ENCODE measurements around the gene PRUNE1.
A peak's percentile ranks its signal among the peaks of the same experiment; 100 is the strongest.

Gene PRUNE1

DNA sequence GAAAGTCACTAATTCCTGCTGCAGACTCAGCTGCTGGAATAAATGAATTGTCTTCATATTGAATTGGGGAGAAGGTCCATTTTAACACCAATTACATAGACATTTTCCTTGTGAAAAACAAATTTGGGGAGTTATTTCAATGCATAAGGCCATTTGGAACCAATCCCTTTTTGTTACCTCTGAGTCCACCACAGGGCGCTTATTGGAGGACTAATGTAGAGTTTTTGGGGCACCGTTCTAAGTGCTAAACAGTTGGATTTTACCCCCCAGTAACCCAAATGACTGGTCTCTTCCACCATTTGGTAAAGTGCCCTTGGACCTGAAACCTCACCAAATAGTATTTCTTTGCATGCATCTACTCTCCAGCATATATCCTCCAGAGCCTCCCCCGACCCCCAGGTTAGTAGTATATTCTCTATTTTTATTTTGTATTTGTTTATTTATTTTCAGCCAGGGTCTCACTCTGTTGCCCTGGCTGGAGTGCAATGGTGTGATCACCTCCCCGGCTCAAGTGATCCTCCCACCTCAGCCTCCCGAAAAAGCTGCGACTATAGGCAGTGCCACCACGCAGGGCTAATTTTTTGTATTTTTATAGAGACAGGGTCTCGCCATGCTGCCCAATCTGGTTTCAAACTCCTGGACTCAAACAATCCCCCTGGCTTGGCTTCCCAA, 1.6 kb downstream of the PRUNE1 start:
- TF ChIP-seq, protein P1, sequence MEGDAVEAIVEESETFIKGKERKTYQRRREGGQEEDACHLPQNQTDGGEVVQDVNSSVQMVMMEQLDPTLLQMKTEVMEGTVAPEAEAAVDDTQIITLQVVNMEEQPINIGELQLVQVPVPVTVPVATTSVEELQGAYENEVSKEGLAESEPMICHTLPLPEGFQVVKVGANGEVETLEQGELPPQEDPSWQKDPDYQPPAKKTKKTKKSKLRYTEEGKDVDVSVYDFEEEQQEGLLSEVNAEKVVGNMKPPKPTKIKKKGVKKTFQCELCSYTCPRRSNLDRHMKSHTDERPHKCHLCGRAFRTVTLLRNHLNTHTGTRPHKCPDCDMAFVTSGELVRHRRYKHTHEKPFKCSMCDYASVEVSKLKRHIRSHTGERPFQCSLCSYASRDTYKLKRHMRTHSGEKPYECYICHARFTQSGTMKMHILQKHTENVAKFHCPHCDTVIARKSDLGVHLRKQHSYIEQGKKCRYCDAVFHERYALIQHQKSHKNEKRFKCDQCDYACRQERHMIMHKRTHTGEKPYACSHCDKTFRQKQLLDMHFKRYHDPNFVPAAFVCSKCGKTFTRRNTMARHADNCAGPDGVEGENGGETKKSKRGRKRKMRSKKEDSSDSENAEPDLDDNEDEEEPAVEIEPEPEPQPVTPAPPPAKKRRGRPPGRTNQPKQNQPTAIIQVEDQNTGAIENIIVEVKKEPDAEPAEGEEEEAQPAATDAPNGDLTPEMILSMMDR (IDR thresholded peaks at IDR 0.05; ENCODE audit: low read depth, low read length): no peak
- no peak for DNase-seq (ENCODE audit: extremely low read depth, low read depth)

DNA sequence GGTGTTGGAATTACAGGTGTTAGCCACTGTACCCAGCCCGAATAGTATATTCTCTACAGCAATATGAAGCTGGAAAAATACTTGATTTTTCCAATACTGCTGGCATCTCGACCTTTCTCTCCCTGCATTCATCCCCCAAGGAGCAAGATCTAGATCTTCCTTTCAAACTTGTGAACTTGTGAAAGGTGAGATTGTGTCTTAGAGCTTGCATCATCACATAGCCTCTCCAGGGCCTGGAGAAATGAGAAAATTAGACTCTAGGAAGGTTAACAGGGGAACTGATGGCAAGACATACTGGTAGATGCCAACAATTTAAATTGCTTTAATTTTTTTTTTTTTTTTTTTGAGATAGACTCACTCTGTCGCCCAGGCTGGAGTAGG, 2.1 kb downstream of the PRUNE1 start:
- TF ChIP-seq, protein P1 (IDR thresholded peaks at IDR 0.05; ENCODE audit: low read depth, low read length): no peak

DNA sequence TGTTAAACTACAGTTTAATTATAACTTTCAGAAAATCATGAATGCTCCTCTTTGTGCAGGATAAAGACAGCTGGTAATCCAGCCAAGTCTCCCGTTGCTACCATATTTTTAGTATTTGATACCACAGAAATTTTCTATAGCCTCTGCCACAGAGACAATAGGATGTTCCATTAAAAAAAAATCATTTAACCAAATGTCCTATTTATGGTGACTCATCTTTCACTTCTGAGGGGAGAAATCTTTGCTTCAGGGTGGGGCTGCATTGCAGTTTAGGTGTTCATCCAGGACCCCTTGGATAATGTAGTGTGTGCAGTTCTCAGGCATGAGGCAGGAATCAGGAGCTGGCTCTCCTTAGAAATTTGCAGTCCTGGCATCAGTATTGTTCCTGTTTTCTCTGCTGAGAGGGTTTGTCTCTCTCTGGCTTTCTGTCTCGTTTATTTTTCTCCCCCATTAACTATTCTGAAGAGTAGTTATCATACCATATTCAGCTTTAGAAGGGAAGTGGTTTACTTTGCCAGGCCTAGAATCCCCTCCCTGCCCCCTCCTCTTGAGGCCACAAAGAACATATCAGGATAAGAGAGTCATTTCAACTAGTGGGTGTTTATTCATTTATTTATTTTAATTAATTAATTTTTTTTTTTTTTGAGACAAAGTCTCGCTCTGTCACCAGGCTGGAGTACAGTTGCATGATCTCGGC, 3.1 kb downstream of the PRUNE1 start:
- DNase-seq (ENCODE audit: extremely low read depth, low read depth): no peak
- TF ChIP-seq, protein P1 (IDR thresholded peaks at IDR 0.05; ENCODE audit: low read depth, low read length): no peak

More for the DNA sequence above, 2.1 kb downstream of the PRUNE1 start:
- DNase-seq (ENCODE audit: extremely low read depth, low read depth): no peak

DNA sequence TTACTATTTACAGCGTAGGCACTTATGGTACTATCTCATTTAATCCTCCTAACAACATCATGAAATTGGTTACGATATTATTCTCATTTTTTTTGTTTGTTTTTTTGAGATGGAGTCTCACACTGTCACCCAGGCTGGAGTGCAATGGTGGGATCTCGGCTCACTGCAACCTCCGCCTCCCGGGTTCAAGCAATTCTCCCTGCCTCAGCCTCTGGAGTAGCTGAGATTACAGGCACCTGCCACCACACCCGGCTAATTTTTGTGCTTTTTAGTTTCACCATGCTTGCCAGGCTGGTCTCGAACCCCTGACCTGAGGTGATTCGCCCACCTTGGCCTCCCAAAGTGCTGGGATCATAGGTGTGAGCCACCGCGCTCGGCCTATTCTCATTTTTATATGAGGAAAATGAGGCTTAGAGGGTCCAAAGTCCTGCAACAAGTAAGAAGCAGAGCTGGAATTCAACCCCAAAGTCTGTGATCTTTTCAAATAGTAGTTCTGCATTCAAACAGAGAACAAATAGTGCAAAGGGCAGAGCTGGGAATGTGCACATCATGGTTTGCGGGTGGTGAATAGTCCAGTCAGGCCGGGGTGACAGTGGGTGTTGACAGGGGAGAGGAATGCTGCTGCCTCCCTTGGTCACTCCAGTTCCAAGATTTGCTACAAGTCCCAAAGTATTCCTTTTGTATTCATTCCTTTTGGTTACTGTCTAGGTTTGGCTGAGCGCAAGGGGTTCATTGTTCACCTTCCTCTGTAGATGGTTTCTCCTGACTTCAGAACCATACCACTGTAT, 4.6 kb downstream of the PRUNE1 start:
- TF ChIP-seq, protein P1 (IDR thresholded peaks at IDR 0.05; ENCODE audit: low read depth, low read length): no peak
- DNase-seq (ENCODE audit: extremely low read depth, low read depth): no peak

DNA sequence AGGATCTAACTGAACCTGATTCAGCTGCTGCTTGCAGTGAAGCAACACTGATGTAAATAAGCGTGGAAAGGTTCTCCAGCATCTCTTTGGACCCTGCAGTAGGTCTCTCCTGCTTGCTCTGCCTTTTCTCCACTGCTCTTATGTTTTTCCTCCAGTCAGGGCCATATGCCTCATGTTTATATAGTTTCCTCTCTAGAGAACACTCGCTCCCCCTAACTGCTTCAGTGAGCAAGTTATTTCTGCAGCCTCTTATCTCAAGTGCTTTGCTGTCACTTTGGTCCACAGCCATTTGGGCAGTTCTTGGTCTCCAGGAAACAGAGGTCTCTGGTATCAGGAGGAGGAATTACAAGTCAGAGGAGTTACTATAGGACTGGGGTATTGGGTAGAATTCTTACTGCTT, 5.3 kb downstream of the PRUNE1 start:
- TF ChIP-seq, protein P1 (IDR thresholded peaks at IDR 0.05; ENCODE audit: low read depth, low read length): no peak
- no peak for DNase-seq (ENCODE audit: extremely low read depth, low read depth)

DNA sequence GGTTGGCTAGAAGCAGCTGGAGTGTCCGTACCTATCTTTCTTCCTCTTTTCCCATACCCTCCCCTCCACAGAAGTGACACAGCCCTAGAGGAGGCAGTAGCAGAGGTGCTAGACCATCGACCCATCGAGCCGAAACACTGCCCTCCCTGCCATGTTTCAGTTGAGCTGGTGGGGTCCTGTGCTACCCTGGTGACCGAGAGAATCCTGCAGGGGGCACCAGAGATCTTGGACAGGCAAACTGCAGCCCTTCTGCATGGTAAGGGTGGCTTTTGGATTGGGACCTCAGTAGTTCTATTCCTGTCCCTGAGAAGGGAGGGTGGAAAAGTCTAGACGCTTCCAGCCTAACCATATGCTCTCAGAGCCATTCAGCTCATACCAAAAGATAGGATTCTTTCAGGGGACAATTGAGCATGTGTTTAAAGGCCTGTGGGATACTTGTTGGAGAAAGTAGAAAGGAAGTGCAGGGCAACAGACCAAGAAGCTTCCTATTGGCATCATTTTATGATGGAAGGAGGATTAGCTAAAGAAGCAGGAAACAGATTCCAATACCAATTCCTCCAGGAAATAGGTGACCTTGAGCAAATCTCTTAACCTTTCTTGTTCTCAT, 16.4 kb downstream of the PRUNE1 start:
- DNase-seq (ENCODE audit: extremely low read depth, low read depth): peak; percentile 23

More for the DNA sequence above, 16.4 kb downstream of the PRUNE1 start:
- TF ChIP-seq, protein P1 (IDR thresholded peaks at IDR 0.05; ENCODE audit: low read depth, low read length): peak; percentile 82
